K562 (cell line): Measurements from ENCODE around the gene SURF4. TPM values are rescaled to one million over a fixed set of nuclear protein-coding genes. Genes with fewer than 3 reads are reported as not detected.

ENCODE experiments used
- CREB3L1 ChIP-seq: fragments of 450-650 bp; IDR thresholded peaks from 2 replicates; pipeline ENCODE4 v1.6.1; 2014; ENCODE audit warnings: low read depth, mild to moderate bottlenecking, moderate library complexity, borderline replicate concordance
- DIDO1 ChIP-seq: fragments of 450-650 bp; IDR thresholded peaks from 2 replicates; pipeline ENCODE4 v1.6.1; 2016; ENCODE audit warnings: low read depth, missing biosample characterization, missing genetic modification characterization
- HDGF ChIP-seq: fragments of 450-650 bp; IDR thresholded peaks from 2 replicates; pipeline ENCODE4 v1.6.1; 2016
- MAX ChIP-seq: sonication (generic); formaldehyde crosslinking; IDR thresholded peaks from 2 replicates; pipeline ENCODE4 v1.9.0; 2022; ENCODE audit warnings: mild to moderate bottlenecking, missing genetic modification reagents
- MNT ChIP-seq, 2 experiments: fragments of 450-650 bp; conservative IDR thresholded peaks; 2 replicates each; pipeline ENCODE4 v1.6.1; 2017; ENCODE audit warnings: mild to moderate bottlenecking in 2 of 2, moderate library complexity in 2 of 2
- NR0B1 ChIP-seq: fragments of 450-650 bp; IDR thresholded peaks from one replicate; pipeline ENCODE4 v1.6.1; 2018; ENCODE audit warnings: mild to moderate bottlenecking, moderate library complexity; ENCODE audit not compliant: partially characterized antibody
- PURB ChIP-seq: sonication (generic); formaldehyde crosslinking; IDR thresholded peaks from 2 replicates; pipeline ENCODE4 v1.9.0; 2021; ENCODE audit warnings: low read depth, mild to moderate bottlenecking, missing genetic modification reagents
- RERE ChIP-seq: sonication (generic); formaldehyde crosslinking; IDR thresholded peaks from 2 replicates; pipeline ENCODE4 v1.8.0; 2023; ENCODE audit warnings: missing genetic modification reagents, mild to moderate bottlenecking, borderline replicate concordance
- SIRT6 ChIP-seq: IDR thresholded peaks from one replicate; pipeline ENCODE4 v1.6.1; 2012; ENCODE audit warnings: low read depth, mild to moderate bottlenecking, control low read depth, inconsistent platforms, low read length, moderate library complexity
- ZNF143 ChIP-seq: sonication (generic); formaldehyde crosslinking; IDR thresholded peaks from 2 replicates; pipeline ENCODE4 v1.9.0; 2022; ENCODE audit warnings: mild to moderate bottlenecking, missing genetic modification reagents
- ZNF280A ChIP-seq: fragments of 450-650 bp; IDR thresholded peaks from 2 replicates; pipeline ENCODE4 v1.6.1; 2018; ENCODE audit warnings: mild to moderate bottlenecking, low read depth; ENCODE audit not compliant: partially characterized antibody
- ZNF449 ChIP-seq: fragments of 250-450 bp; sonication (Bioruptor Pico); IDR thresholded peaks from 2 replicates; pipeline ENCODE4 v1.8.0; 2022; ENCODE audit warnings: moderate library complexity, mild to moderate bottlenecking, inconsistent platforms
- polyA plus RNA-seq, 8 experiments: library from polyadenylated mRNA; depleted of rRNA in 4 of 8; stranded (reverse) in 5 of 8; unstranded in 3 of 8; fragments of >200 nt; fragmentation: Nextera tagmentation in 2 of 8; fragmentation: Illumina TruSeq in 1 of 8; extraction: Ambion mirVana in 2 of 8; extraction: Trizol in 1 of 8; gene quantifications; 2 replicates each; pipeline versions ENCODE4 v1.2.1 to v1.2.3, GENCODE V29; 2011 to 2014; ENCODE audit warnings: inconsistent platforms in 1 of 8, missing spikeins in 1 of 8
- total RNA-seq, 7 experiments: library from RNA; depleted of rRNA in 6 of 7; stranded (reverse); fragments of >200 nt in 6 of 7; fragmentation: Illumina TruSeq in 2 of 7; extraction: Trizol in 2 of 7; gene quantifications; 2 replicates each; pipeline versions ENCODE4 v1.2.1 to v1.2.3, GENCODE V29; 2011 to 2021; ENCODE audit warnings: low replicate concordance in 1 of 7

Gene SURF4
- total and polyA plus RNA-seq, 9 of the 15 experiments (the other 6 are each of a cell fraction or from before 2014, with no cell fraction given): 8.4 to 176 (median 130) TPM

- 0 out of 4 replicates have a peak, but pooled peaks have one; percentile 10 to 27 for TF ChIP-seq MNT (conservative IDR thresholded peaks at IDR 0.05)
- TF ChIP-seq DIDO1 (tag): no peak
- TF ChIP-seq ZNF280A: peak; percentile 36
- TF ChIP-seq ZNF449 (CRISPR knock-in tag): no peak
- TF ChIP-seq MAX (CRISPR knock-in tag): 0 out of 2 replicates have a peak, but pooled peaks have one; percentile 30
- no peak for TF ChIP-seq ZNF143
- TF ChIP-seq PURB (CRISPR knock-in tag): no peak
- no peak for TF ChIP-seq RERE (CRISPR knock-in tag)
- TF ChIP-seq HDGF: peak; percentile 50; the same call in 1 of the 2 replicates
- peak; percentile 37 for TF ChIP-seq SIRT6
- no peak; the same call in 1 of the 2 replicates for TF ChIP-seq CREB3L1
- TF ChIP-seq NR0B1: no peak
Observed at GRCh38 chr9:133351908-133352634, 23.8 kb downstream of the SURF4 start (continued).
